DOHH2 (cell line): ENCODE data around the gene ROR1.

Experiments
- H3F3A ChIP-seq: fragments of 200-600 bp; sonication (generic), shearing (Covaris generic); 2 replicates; pipeline ENCODE4 v1.6.0; 2016; ENCODE audit warnings: antibody characterized with exemption, mild to moderate bottlenecking; ENCODE audit not compliant: control insufficient read depth, insufficient read depth
- H3K27ac ChIP-seq: fragments of 200-600 bp; sonication (generic); 2 replicates; pipeline ENCODE4 v1.5.1; 2014; ENCODE audit warnings: low read depth, mild to moderate bottlenecking, low read length, moderate library complexity
- H3K27me3 ChIP-seq: fragments of 200-600 bp; sonication (generic); 2 replicates; pipeline ENCODE4 v1.6.1; 2014; ENCODE audit warnings: mild to moderate bottlenecking, low read length, mixed read lengths; ENCODE audit not compliant: control insufficient read depth
- H3K36me3 ChIP-seq: fragments of 200-600 bp; sonication (generic); 2 replicates; pipeline ENCODE4 v1.6.1; 2014; ENCODE audit warnings: mild to moderate bottlenecking, low read length, moderate library complexity, mixed read lengths; ENCODE audit not compliant: control insufficient read depth
- H3K4me1 ChIP-seq: fragments of 200-600 bp; sonication (generic); 2 replicates; pipeline ENCODE4 v1.6.1; 2014; ENCODE audit warnings: mild to moderate bottlenecking, low read length, mixed read lengths; ENCODE audit not compliant: control insufficient read depth
- H3K4me2 ChIP-seq: fragments of 200-600 bp; sonication (generic); 2 replicates; pipeline ENCODE4 v1.6.0; 2014; ENCODE audit warnings: mild to moderate bottlenecking, low read length, moderate library complexity
- H3K4me3 ChIP-seq: fragments of 200-600 bp; sonication (generic); 2 replicates; pipeline ENCODE4 v1.5.1; 2014; ENCODE audit warnings: mild to moderate bottlenecking, low read length, mixed read lengths
- H3K79me2 ChIP-seq: fragments of 200-600 bp; sonication (generic); 2 replicates; pipeline ENCODE4 v1.6.1; 2014; ENCODE audit warnings: mild to moderate bottlenecking, low read length, mixed read lengths; ENCODE audit not compliant: control insufficient read depth
- H3K9me2 ChIP-seq: fragments of 200-600 bp; sonication (generic); replicated peaks from 2 replicates; pipeline ENCODE4 v1.6.1; 2014; ENCODE audit warnings: mild to moderate bottlenecking, low read length, mixed read lengths; ENCODE audit not compliant: control insufficient read depth
- H3K9me3 ChIP-seq: fragments of 200-600 bp; sonication (generic); 2 replicates; pipeline ENCODE4 v1.6.1; 2014; ENCODE audit warnings: antibody characterized with exemption, low read length, mixed read lengths; ENCODE audit not compliant: control insufficient read depth, insufficient read depth
- H4K20me1 ChIP-seq: fragments of 200-600 bp; sonication (generic); 2 replicates; pipeline ENCODE4 v1.6.0; 2014; ENCODE audit warnings: low read depth, mild to moderate bottlenecking, antibody characterized with exemption, low read length, moderate library complexity; ENCODE audit not compliant: control insufficient read depth, insufficient read depth
- CTCF ChIP-seq: fragments of 200-600 bp; sonication (generic); IDR thresholded peaks from one replicate; pipeline ENCODE4 v1.5.1; 2014; ENCODE audit warnings: antibody characterized with exemption, mild to moderate bottlenecking, low read depth, low read length; ENCODE audit not compliant: poor library complexity, severe bottlenecking
- EZH2phosphoT487 ChIP-seq: fragments of 200-600 bp; sonication (generic); IDR thresholded peaks from 2 replicates; pipeline ENCODE4 v1.6.1; 2017; ENCODE audit warnings: borderline replicate concordance, mild to moderate bottlenecking, antibody characterized with exemption, low read length, moderate library complexity, mixed read lengths

Gene ROR1

GRCh38 chr1:63818567-63819325 lies 44.9 kb downstream of the ROR1 start:
- no peak overlapping the region for H3K27ac ChIP-seq
- H4K20me1 ChIP-seq: no peaks in the 10 kb centered on the region
- H3K79me2 ChIP-seq: no peaks in the 10 kb centered on the region
- H3K4me3 ChIP-seq: no peak overlapping the region
- H3K9me3 ChIP-seq: peaks cover 10% of the 10 kb centered on the region; the same call in 1 of the 2 replicates
- H3K27me3 ChIP-seq: no peaks in the 10 kb centered on the region
- TF ChIP-seq CTCF (no peak), EZH2phosphoT487 (no peak)
- no peaks in the 10 kb centered on the region for H3K36me3 ChIP-seq
- H3K4me1 ChIP-seq: no peaks in the 10 kb centered on the region
- H3K9me2 ChIP-seq: no peaks in the 10 kb centered on the region
- no peak overlapping the region for H3K4me2 ChIP-seq
- no peaks in the 10 kb centered on the region for H3F3A ChIP-seq

- Histone ChIP-seq H4K20me1 (no peaks in the 10 kb centered on the region), H3K4me3 (no peak overlapping the region), H3K27me3 (no peaks in the 10 kb centered on the region)
Measured at GRCh38 chr1:63819795-63820194, 46.0 kb downstream of the ROR1 start.

GRCh38 chr1:63821091-63822005 lies 47.5 kb downstream of the ROR1 start:
- no peak for TF ChIP-seq EZH2phosphoT487
- no peak for TF ChIP-seq CTCF
- Histone ChIP-seq H3K4me2 (no peak overlapping the region), H4K20me1 (no peaks in the 10 kb centered on the region), H3K36me3 (no peaks in the 10 kb centered on the region), H3K79me2 (no peaks in the 10 kb centered on the region), H3K9me3 (peaks cover 2% of the 10 kb centered on the region; the same call in 1 of the 2 replicates), H3K27me3 (no peaks in the 10 kb centered on the region), H3K4me3 (no peak overlapping the region), H3K4me1 (peaks cover 6% of the 10 kb centered on the region), H3K9me2 (no peaks in the 10 kb centered on the region), H3F3A (no peaks in the 10 kb centered on the region), H3K27ac (no peak overlapping the region)

More at GRCh38 chr1:63819795-63820194, 46.0 kb downstream of the ROR1 start:
- Histone ChIP-seq H3K79me2 (no peaks in the 10 kb centered on the region), H3K9me3 (peaks cover 10% of the 10 kb centered on the region; the same call in 1 of the 2 replicates), H3K36me3 (no peaks in the 10 kb centered on the region), H3F3A (no peaks in the 10 kb centered on the region), H3K27ac (no peak overlapping the region), H3K4me1 (peaks cover 6% of the 10 kb centered on the region), H3K9me2 (no peaks in the 10 kb centered on the region), H3K4me2 (no peak overlapping the region)
- TF ChIP-seq CTCF (no peak), EZH2phosphoT487 (no peak)
